HG03378 (cell line): ENCODE measurements around the gene SLC8A2.

Experiments
- ATAC-seq: cut with Tn5 transposase; IDR thresholded peaks from one replicate; pipeline ENCODE4 v1.9.1; 2021; ENCODE audit warnings: mild to moderate bottlenecking, moderate library complexity; ENCODE audit not compliant: unreplicated experiment

SLC8A2 gene

DNA sequence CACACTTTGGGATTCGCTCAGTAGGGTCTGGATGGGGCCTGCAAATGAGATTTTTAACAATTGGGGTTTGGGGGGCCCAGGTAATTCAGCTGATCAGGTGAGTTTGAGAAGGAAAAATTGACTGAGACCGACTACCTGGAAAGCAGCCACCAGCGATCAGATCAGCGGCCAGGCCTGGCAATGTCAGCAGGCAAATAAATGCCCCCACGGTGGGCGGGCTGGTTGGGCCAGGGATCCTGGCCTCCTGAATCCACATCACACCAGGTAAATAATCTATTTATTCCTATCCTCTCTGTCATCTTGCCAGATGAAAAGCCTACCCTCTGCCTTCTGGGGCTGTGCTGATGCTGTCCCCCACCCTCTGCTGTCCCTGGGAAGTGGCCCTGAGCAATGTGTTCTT, 33.8 kb upstream of the SLC8A2 start:
- ATAC-seq = no peak

DNA sequence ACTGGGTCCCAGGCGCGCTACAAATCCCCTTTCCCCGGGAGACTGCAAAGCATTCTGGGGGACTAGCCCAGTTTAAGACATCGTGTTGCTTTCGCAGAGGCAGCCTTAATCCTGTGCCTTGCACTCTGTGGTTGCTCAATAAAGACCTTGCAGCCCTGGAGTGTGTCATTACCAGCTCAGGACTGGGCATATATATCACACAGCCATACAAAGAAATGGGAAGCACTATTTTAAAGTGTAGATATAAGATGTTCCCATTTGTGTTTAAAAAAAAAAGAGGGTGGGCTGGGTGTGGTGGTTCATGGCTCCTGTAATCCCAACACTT, 32.1 kb upstream of the SLC8A2 start:
- no peak for ATAC-seq

GRCh38 chr19:47503130-47503825, 31.6 kb upstream of the SLC8A2 start:
- no peak for ATAC-seq

- no peak for ATAC-seq
These were observed 28.5 kb upstream of the SLC8A2 start for GRCh38 chr19:47499863-47500830.

DNA sequence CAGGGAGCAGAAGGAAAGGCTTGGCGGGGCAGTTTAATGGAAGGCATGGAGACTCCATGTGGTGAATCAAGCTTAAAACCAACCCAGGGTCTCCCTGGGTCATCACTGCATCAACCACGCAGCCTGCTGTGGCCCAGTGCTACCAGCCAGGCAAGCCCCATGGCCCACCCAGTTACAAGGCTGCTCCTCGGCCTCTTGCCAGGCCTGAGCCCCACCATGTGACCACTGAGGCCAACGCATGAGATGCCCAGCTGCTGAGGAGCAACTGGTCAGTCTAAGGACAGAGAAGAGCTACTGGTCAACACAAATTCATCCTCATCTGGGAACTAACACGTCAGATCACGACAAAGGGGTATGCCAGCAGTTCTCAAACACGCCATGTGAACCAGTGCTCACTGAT, 27.7 kb upstream of the SLC8A2 start:
- ATAC-seq = no peak

DNA sequence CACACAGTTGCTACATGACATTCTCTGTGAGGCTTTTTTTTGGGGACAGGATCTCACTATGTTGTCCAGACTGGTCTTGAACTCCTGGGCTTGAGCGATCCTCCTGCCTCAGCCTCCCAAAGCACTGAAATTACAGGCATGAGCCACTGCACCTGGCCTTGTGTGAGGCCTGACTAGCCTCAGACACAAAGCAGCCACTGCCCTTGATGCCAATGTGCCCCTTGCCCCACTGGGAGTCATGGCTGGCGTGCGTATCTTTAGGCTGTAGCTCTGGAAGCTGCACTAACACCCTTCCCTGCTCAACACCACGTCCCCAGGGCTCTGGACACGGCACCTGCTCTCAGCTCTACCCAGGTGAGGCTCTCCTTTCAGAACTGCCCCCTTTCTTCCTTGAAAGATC, 26.9 kb upstream of the SLC8A2 start:
- ATAC-seq = no peak

DNA sequence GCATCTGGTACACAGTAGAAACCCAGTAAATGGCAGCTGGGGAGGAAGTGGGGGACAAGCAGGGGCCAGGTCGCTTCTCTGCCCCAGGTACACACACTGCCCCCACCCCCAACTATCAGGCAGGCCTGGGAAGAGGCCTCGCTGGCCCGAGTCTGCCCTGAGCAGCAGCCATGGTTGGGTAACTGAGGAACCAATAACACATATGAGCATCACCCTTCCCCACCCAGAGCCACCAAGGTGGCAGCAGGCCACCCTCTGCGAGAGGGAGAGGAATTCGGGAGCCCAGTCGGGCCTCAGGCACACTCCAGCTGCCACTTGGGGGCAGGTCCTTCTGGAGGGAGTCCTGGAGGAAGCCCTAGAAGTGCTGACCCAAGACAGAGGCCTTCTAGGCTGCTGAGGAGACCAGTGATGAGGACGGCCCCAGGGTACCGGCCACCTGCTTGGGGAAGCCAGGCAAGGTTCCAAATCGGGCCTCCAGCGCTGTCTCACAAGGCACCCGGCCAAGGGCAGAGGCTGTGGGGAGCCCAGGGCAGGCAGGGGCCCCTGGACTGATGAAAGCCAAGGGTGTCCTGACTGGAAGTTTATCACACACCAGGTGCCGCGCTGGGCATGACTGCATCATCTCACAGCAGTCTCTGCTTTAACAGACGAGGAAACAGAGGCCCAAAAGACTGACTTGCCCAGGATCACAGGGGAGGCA, 26.3 kb upstream of the SLC8A2 start:
- ATAC-seq = no peak

- ATAC-seq = no peak
These were observed 25.5 kb upstream of the SLC8A2 start for GRCh38 chr19:47497050-47497766.

GRCh38 chr19:47495478-47496372, 24.0 kb upstream of the SLC8A2 start:
- ATAC-seq = no peak

DNA sequence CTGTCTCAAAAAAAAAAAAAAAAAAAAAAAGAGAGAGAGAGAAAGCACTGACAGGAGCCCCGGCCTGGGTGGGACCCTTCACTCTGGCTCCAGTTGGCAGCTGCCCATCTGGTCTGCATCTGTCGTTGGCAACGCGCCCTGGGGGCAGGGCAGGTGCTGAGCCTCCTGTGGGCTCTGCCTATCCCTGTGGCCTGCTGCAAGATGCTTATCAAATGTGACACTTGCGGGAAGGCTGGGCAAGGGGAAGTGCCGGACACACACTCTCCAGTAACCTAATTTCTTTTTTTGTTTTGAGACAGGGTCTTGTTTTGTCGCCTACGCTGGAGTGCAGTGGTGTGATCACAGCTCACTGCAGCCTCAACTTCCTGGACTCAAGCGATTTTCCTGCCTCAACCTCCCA, 23.0 kb upstream of the SLC8A2 start:
- no peak for ATAC-seq

DNA sequence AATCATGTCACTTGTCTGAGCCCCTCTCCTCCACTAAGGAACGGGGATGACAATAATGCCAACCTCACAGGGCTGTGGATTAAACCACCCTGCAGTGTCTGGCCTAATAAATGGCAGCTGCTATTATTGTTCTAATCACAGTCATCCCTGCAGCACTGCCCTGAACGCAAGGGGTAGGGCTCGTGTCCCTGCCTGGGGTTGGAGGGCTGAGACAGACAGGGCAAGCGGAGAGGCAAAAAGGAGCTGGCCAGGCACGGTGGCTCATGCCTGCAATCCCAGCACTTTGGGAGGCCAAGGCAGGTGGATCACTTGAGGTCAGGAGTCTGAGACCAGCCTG, 22.5 kb upstream of the SLC8A2 start:
- ATAC-seq = no peak

DNA sequence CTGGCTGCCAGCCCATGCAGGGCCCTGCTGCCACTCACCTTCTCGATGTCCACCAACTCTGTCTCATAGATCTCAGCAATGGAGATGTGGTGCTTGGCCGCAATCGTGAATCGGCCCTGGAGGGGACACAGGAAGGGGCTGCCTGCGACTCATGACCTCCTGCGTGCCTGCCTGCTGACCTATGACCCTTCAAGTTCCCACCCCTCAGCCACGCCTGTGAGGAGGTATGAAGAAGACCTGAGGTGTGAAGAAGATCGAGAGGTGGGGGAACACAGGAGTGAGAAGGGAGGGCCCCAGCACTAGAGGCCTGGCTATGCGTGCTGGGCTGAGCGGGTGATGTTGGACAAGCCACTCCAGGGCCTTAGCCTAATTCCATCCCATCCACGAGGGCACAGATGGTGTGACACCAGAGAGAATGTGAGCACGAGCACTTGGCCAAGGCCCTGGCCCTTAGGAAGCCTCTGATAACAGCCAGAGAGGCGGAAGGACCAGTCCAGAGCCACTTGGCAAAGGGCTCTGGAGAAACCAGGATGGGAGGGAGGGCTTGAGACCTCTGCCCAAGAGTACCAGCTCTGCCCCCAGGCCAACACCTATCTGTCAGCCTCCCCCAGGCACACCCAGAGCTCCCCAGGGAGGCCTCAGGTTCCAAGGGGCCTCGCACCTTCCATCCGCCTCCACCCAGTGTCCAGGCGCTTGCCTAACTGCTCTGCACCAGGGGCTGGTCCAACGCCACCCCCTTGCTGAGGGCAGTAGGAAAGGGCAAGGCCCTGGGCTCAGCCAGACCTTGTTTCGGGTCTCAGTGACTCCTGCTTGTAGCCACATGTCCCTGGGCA, 21.9 kb upstream of the SLC8A2 start:
- ATAC-seq = no peak

- ATAC-seq = no peak
These were observed 21.1 kb upstream of the SLC8A2 start for GRCh38 chr19:47492571-47493377.

- ATAC-seq = no peak
These were observed 20.4 kb upstream of the SLC8A2 start for GRCh38 chr19:47492137-47492533.

DNA sequence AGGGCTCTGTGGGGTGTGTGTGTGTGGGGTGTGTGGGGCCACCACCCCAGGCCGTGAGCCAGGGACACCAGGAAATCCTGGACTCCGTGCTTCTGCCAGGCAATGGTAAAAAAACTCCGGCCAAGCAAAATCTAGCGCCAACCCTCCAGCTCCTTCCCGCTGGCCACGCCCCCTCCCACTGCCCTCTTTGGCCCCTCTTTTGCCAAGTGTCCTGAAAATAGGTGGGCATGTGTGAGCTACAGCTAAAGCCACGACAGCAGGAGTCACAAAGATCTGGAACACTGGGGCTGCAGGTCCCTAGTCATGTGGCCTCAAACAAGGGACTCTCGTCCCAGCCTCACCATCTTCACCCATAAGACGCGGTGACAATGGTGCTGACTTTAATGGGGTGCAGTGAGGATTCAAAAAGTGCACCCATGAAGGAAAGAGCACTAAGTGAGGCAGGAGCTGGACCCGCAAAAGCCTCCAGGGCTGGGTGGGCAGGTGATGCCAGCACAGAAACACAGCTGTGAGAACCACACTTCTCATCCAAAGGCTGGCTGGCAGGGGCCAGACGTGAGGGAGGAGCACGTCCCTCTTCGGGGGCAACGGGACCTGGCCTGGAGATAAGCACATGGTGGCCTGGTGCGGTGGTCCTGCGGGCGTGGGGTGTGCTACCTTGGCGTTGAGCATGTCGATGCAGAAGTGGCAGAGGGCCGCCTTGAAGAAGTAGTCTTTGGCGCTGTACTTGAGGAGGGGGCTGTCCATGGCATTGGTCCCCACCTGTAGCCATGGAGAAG, 19.9 kb upstream of the SLC8A2 start:
- ATAC-seq = no peak

GRCh38 chr19:47490847-47491246, 19.2 kb upstream of the SLC8A2 start:
- ATAC-seq = no peak

GRCh38 chr19:47490031-47490430, 18.3 kb upstream of the SLC8A2 start:
- no peak for ATAC-seq
